H1 (cell line): Measurements from ENCODE around the gene SLC1A5. TPM values are rescaled to one million over a fixed set of nuclear protein-coding genes. Genes with fewer than 3 reads are reported as not detected.
A peak's percentile ranks its signal among the peaks of the same experiment; 100 is the strongest.

Experiments used
- CTCF ChIA-PET: fragments of 300-600 bp; sonication (Branson Sonifier 250); formaldehyde crosslinking; loops from one replicate; lab custom pipeline; 2021; ENCODE audit not compliant: partially characterized antibody; lab: Charles Lee
- POLR2A ChIA-PET: fragments of 300-600 bp; sonication (Branson Sonifier 250); formaldehyde crosslinking; loops from one replicate; lab custom pipeline; 2021; ENCODE audit warnings: inconsistent platforms; ENCODE audit not compliant: partially characterized antibody; lab: Charles Lee
- DNase-seq, 2 experiments: peaks; one replicate each; pipeline versions ENCODE4 v3.0.0 to v3.0.0-alpha.2; 2010 to 2022; ENCODE audit warnings: low spot score in 2 of 2, low read depth in 1 of 2, mixed read lengths in 1 of 2
- FAIRE-seq: peaks from 2 replicates; lab custom pipeline; 2011; peaks lifted over from hg19 to GRCh38; lab: Jason Lieb, UNC
- H2AFZ ChIP-seq: 2 replicates; pipeline ENCODE4 v1.8.1; 2012; ENCODE audit warnings: low read length, inconsistent platforms
- H2AK5ac ChIP-seq: 2 replicates; pipeline ENCODE4 v1.6.1; 2013; ENCODE audit warnings: low read depth, low read length
- H2BK120ac ChIP-seq: replicated peaks from 2 replicates; pipeline ENCODE3; 2013; ENCODE audit warnings: low read depth, low read length, inconsistent platforms
- H2BK12ac ChIP-seq: 2 replicates; pipeline ENCODE4 v1.6.1; 2013; ENCODE audit warnings: low read depth, low read length
- H2BK15ac ChIP-seq: 2 replicates; pipeline ENCODE4 v1.6.1; 2013; ENCODE audit warnings: low read length
- H2BK20ac ChIP-seq: 2 replicates; pipeline ENCODE4 v1.6.1; 2013; ENCODE audit warnings: low read length
- H2BK5ac ChIP-seq: 2 replicates; pipeline ENCODE4 v1.6.1; 2013; ENCODE audit warnings: low read depth, low read length
- H3K14ac ChIP-seq: 2 replicates; pipeline ENCODE4 v1.6.1; 2013; ENCODE audit warnings: inconsistent platforms; ENCODE audit not compliant: insufficient read length
- H3K18ac ChIP-seq: 2 replicates; pipeline ENCODE4 v1.6.1; 2013; ENCODE audit warnings: low read length; ENCODE audit errors: extremely low read depth
- H3K23ac ChIP-seq: 2 replicates; pipeline ENCODE4 v1.6.1; 2013; ENCODE audit warnings: inconsistent platforms; ENCODE audit not compliant: insufficient read length
- H3K23me2 ChIP-seq: 2 replicates; pipeline ENCODE4 v1.6.1; 2013; ENCODE audit warnings: low read depth, low read length
- H3K27ac ChIP-seq: 2 replicates; pipeline ENCODE4 v1.6.1; 2011; ENCODE audit warnings: low read depth, low read length, inconsistent platforms
- H3K27me3 ChIP-seq, 4 experiments: replicated peaks in 1 of 4; 1 replicate in 1 of 4; 2 replicates in 3 of 4; pipeline versions ENCODE4 v1.6.1 to v1.8.1; 2011 to 2013; ENCODE audit warnings: low read length in 3 of 4, mild to moderate bottlenecking in 3 of 4, inconsistent platforms in 2 of 4, mixed read lengths in 2 of 4, moderate library complexity in 1 of 4; ENCODE audit not compliant: control insufficient read depth in 3 of 4, insufficient read depth in 3 of 4; ENCODE audit errors: extremely low read depth in 1 of 4
- H3K36me3 ChIP-seq, 4 experiments: 2 replicates each; pipeline versions ENCODE4 v1.6.1 to v1.8.1; 2011 to 2013; ENCODE audit warnings: mild to moderate bottlenecking in 4 of 4, low read length in 3 of 4, moderate library complexity in 2 of 4, control low read depth in 1 of 4, inconsistent platforms in 1 of 4; ENCODE audit not compliant: insufficient read depth in 4 of 4, control insufficient read depth in 2 of 4
- H3K4ac ChIP-seq: replicated peaks from 2 replicates; pipeline ENCODE3; 2013; ENCODE audit warnings: low read length, low read depth, mixed read lengths, inconsistent platforms; ENCODE audit not compliant: insufficient read length
- H3K4me1 ChIP-seq, 4 experiments: replicated peaks in 1 of 4; 1 replicate in 1 of 4; 2 replicates in 3 of 4; pipeline versions ENCODE4 v1.6.1 to v1.8.1; 2011 to 2013; ENCODE audit warnings: low read length in 3 of 4, inconsistent platforms in 2 of 4, mixed read lengths in 1 of 4; ENCODE audit not compliant: insufficient read depth in 4 of 4, control insufficient read depth in 3 of 4
- H3K4me2 ChIP-seq, 2 experiments: 2 replicates each; pipeline versions ENCODE4 v1.6.1 to v1.8.1; 2011 to 2013; ENCODE audit warnings: low read depth in 2 of 2, low read length in 2 of 2, control low read depth in 1 of 2, inconsistent platforms in 1 of 2, mild to moderate bottlenecking in 1 of 2; ENCODE audit not compliant: insufficient read depth in 1 of 2
- H3K4me3 ChIP-seq, 4 experiments: fragments of 200-600, 300-600 bp in 1 of 4; sonication (generic), shearing (Covaris generic), sonication (Bioruptor Twin) in 1 of 4; 2 replicates each; pipeline versions ENCODE4 v1.5.1 to v1.8.1; 2011 to 2016; ENCODE audit warnings: low read length in 4 of 4, low read depth in 3 of 4, control low read depth in 2 of 4, inconsistent platforms in 2 of 4, mild to moderate bottlenecking in 2 of 4, mixed read lengths in 1 of 4, moderate library complexity in 1 of 4; ENCODE audit not compliant: insufficient read depth in 2 of 4; ENCODE audit errors: extremely low read depth in 1 of 4
- H3K56ac ChIP-seq: replicated peaks from 2 replicates; pipeline ENCODE3; 2013; ENCODE audit warnings: low read depth, mild to moderate bottlenecking, mixed read lengths, low read length, inconsistent platforms; ENCODE audit not compliant: insufficient read length
- H3K79me1 ChIP-seq: 2 replicates; pipeline ENCODE4 v1.6.1; 2013; ENCODE audit warnings: low read depth, low read length, control low read depth
- H3K79me2 ChIP-seq, 2 experiments: 2 replicates each; pipeline versions ENCODE4 v1.6.1 to v1.8.1; 2012 to 2013; ENCODE audit warnings: low read length in 2 of 2, mild to moderate bottlenecking in 2 of 2, inconsistent platforms in 1 of 2; ENCODE audit not compliant: insufficient read depth in 2 of 2, control insufficient read depth in 1 of 2
- H3K9ac ChIP-seq, 4 experiments: replicated peaks in 1 of 4; 1 replicate in 1 of 4; 2 replicates in 3 of 4; pipeline versions ENCODE4 v1.6.1 to v1.8.1; 2011 to 2013; ENCODE audit warnings: low read depth in 3 of 4, low read length in 3 of 4, control low read depth in 2 of 4, mild to moderate bottlenecking in 2 of 4, moderate library complexity in 2 of 4, inconsistent platforms in 1 of 4; ENCODE audit errors: extremely low read depth in 1 of 4
- H3K9me3 ChIP-seq, 2 experiments: 2 replicates each; pipeline versions ENCODE4 v1.6.1 to v1.8.1; 2012 to 2013; ENCODE audit warnings: mild to moderate bottlenecking in 2 of 2, moderate library complexity in 2 of 2, control low read depth in 1 of 2, inconsistent platforms in 1 of 2, low read depth in 1 of 2, low read length in 1 of 2, mixed read lengths in 1 of 2; ENCODE audit not compliant: insufficient read depth in 2 of 2
- H4K20me1 ChIP-seq, 2 experiments: replicated peaks in 1 of 2; 2 replicates each; pipeline versions ENCODE3 to v1.8.1; 2011 to 2013; ENCODE audit warnings: inconsistent platforms in 2 of 2, low read length in 2 of 2, mild to moderate bottlenecking in 1 of 2; ENCODE audit not compliant: insufficient read depth in 2 of 2, control insufficient read depth in 1 of 2
- H4K5ac ChIP-seq: 2 replicates; pipeline ENCODE4 v1.6.1; 2013; ENCODE audit warnings: low read length, low read depth, mixed read lengths, inconsistent platforms; ENCODE audit not compliant: insufficient read length
- H4K8ac ChIP-seq: 2 replicates; pipeline ENCODE4 v1.8.0; 2013; ENCODE audit warnings: mild to moderate bottlenecking, moderate library complexity, low read length, inconsistent platforms; ENCODE audit not compliant: insufficient read depth; ENCODE audit errors: extremely low read depth
- H4K91ac ChIP-seq: replicated peaks from 2 replicates; pipeline ENCODE3; 2013; ENCODE audit warnings: low read length, mixed read lengths, inconsistent platforms; ENCODE audit not compliant: insufficient read length
- CHD2 ChIP-seq: IDR thresholded peaks from 2 replicates; pipeline ENCODE4 v1.6.1; 2012; ENCODE audit warnings: low read length, improper control_type of control experiment
- HDAC6 ChIP-seq: IDR thresholded peaks from one replicate; pipeline ENCODE4 v1.7.1; 2012; ENCODE audit warnings: low read depth, mild to moderate bottlenecking, inconsistent platforms, low read length, moderate library complexity
- JUN ChIP-seq: IDR thresholded peaks from 2 replicates; pipeline ENCODE4 v1.6.1; 2011; ENCODE audit warnings: low read depth, mild to moderate bottlenecking, improper control_type of control experiment, low read length
- JUND ChIP-seq: IDR thresholded peaks from 2 replicates; pipeline ENCODE4 v1.6.1; 2011; ENCODE audit warnings: mild to moderate bottlenecking, improper control_type of control experiment, low read length
- RAD21 ChIP-seq, 2 experiments: IDR thresholded peaks in 1 of 2; conservative IDR thresholded peaks in 1 of 2; 2 replicates each; pipeline ENCODE4 v1.6.1; 2011; ENCODE audit warnings: low read depth in 2 of 2, low read length in 2 of 2, improper control_type of control experiment in 1 of 2, inconsistent platforms in 1 of 2, mild to moderate bottlenecking in 1 of 2, moderate library complexity in 1 of 2
- SP1 ChIP-seq: IDR thresholded peaks from 2 replicates; pipeline ENCODE4 v1.6.1; 2011; ENCODE audit warnings: low read depth, low read length
- ZNF274 ChIP-seq: IDR thresholded peaks from 2 replicates; pipeline ENCODE4 v1.7.0; 2012; ENCODE audit warnings: low read length, borderline replicate concordance; ENCODE audit errors: extremely low read depth
- WGBS, 2 experiments: shearing (Covaris generic) in 1 of 2; methylation state at CpG; one replicate each; pipeline versions ENCODE4 v1.1.6 to v1.1.7; 2013 to 2015; ENCODE audit warnings: low lambda C conversion rate in 2 of 2, mixed read lengths in 2 of 2, inconsistent platforms in 1 of 2, low coverage in 1 of 2, missing lambda C conversion rate in 1 of 2; ENCODE audit not compliant: insufficient replicate concordance in 2 of 2, insufficient coverage in 1 of 2, insufficient read length in 1 of 2; ENCODE audit errors: extremely low coverage in 1 of 2, missing lambda C conversion rate in 1 of 2; 5-methylcytosine and 5-hydroxymethylcytosine counted together
- polyA plus RNA-seq, 7 experiments: library from polyadenylated mRNA; depleted of rRNA in 3 of 7; stranded (reverse) in 5 of 7; unstranded in 2 of 7; fragments of >200 nt in 5 of 7; fragments of 200-250 nt in 2 of 7; gene quantifications; 1 replicate in 5 of 7; 2 replicates in 1 of 7; 4 replicates in 1 of 7; pipeline versions ENCODE4 v1.2.1 to v1.2.3, GENCODE V29; 2011 to 2013; ENCODE audit warnings: missing spikeins in 2 of 7, mixed read lengths in 2 of 7
- total RNA-seq: library from RNA; stranded (reverse); fragmentation: NEBNext Ultra II Directional; extraction: Animal tissue kit (Norgen Biotek cat#: 25700); gene quantifications from 2 replicates; pipeline ENCODE4 v1.2.1, GENCODE V29; 2021
- TF ChIP-seq, protein P1 (sequence below): IDR thresholded peaks from 2 replicates; pipeline ENCODE4 v1.6.1; 2011; ENCODE audit warnings: low read depth, mild to moderate bottlenecking, low read length; ENCODE audit not compliant: insufficient read depth

SLC1A5 gene
- total and polyA plus RNA-seq, 2 of the 8 experiments (the other 6 are each of a cell fraction or from before 2014, with no cell fraction given), result 291 to 351 TPM

- peaks cover 25 to 53% of the 10 kb centered on the region in 2 experiments for H4K20me1 ChIP-seq
- no peak for TF ChIP-seq JUND
- TF ChIP-seq HDAC6, result no peak
- TF ChIP-seq ZNF274, result no peak
- TF ChIP-seq RAD21 (IDR thresholded peaks at IDR 0.05 in 1 of 2, conservative IDR thresholded peaks at IDR 0.05 in 1 of 2; ENCODE audit: low read depth in 2 of 2, low read length in 2 of 2), result no peak
- TF ChIP-seq SP1, result no peak
- TF ChIP-seq CHD2, result no peak
- TF ChIP-seq, protein P1, sequence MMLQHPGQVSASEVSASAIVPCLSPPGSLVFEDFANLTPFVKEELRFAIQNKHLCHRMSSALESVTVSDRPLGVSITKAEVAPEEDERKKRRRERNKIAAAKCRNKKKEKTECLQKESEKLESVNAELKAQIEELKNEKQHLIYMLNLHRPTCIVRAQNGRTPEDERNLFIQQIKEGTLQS, result no peak
- no peak for TF ChIP-seq JUN
These were observed 60.6 kb downstream of the SLC1A5 start for GRCh38 chr19:46727757-46728156.

More at GRCh38 chr19:46727757-46728156, 60.6 kb downstream of the SLC1A5 start:
- peaks cover 37 to 75% (median 62%) of the 10 kb centered on the region in 4 experiments for H3K36me3 ChIP-seq
- no peak overlapping the region for H3K9ac ChIP-seq
- no peak overlapping the region for H2BK15ac ChIP-seq
- peaks cover 8% of the 10 kb centered on the region for H3K79me1 ChIP-seq
- H3K56ac ChIP-seq, result no peak overlapping the region
- ChIA-PET CTCF (interaction anchor here (0.9 to 15.8 kb wide), 18 partner anchors 9 to 113 kb away, joined by 3 to 188 read pairs (median 4); no protein-coding TSS in a partner anchor), POLR2A (interaction anchor here (1.4 to 4.2 kb wide), 5 partner anchors 9 to 23 kb away, joined by 3 to 26 read pairs (median 6); partner anchors contain the start of gene PRKD2)
- H2AK5ac ChIP-seq, result no peak overlapping the region
- H3K18ac ChIP-seq, result no peak overlapping the region
- no peak overlapping the region for H2BK120ac ChIP-seq
- H4K8ac ChIP-seq, result peak overlapping the region; percentile 73
- no peak overlapping the region for H3K4ac ChIP-seq
- H3K23me2 ChIP-seq, result no peaks in the 10 kb centered on the region
- WGBS, 2 experiments, result 94% methylated on average over 11 of the region's 11 CpGs; no CpG with 5 or more reads in 1 of the 2 experiments
- no peak overlapping the region; the same call in 1 of the 2 replicates for H2BK5ac ChIP-seq
- no peak for FAIRE-seq
- peaks cover 0 to 3% (median 0%) of the 10 kb centered on the region in 4 experiments; a peak in 4 of 7 replicates for H3K4me1 ChIP-seq
- H4K5ac ChIP-seq, result no peak overlapping the region
- H3K27ac ChIP-seq, result no peak overlapping the region
- no peak overlapping the region for H2AFZ ChIP-seq
- H3K4me2 ChIP-seq, result no peak overlapping the region
- no peak overlapping the region for H4K91ac ChIP-seq
- H3K14ac ChIP-seq, result no peak overlapping the region
- no peak overlapping the region for H2BK12ac ChIP-seq
- H3K4me3 ChIP-seq, result no peak overlapping the region
- DNase-seq, result no peak
- H3K79me2 ChIP-seq, result peaks cover 0 to 14% of the 10 kb centered on the region in 2 experiments; a peak in 1 of 4 replicates
- H2BK20ac ChIP-seq, result no peak overlapping the region
- no peaks in the 10 kb centered on the region for H3K9me3 ChIP-seq
- H3K27me3 ChIP-seq, result no peaks in the 10 kb centered on the region
- no peak overlapping the region for H3K23ac ChIP-seq
